ENCODE results near the gene PDIA5.
"Not testable (repeated sequence)": the region's sequence is repeated elsewhere in the genome, so short reads cannot be mapped to it uniquely, and the experiment has no call there.

The PDIA5 gene

DNA sequence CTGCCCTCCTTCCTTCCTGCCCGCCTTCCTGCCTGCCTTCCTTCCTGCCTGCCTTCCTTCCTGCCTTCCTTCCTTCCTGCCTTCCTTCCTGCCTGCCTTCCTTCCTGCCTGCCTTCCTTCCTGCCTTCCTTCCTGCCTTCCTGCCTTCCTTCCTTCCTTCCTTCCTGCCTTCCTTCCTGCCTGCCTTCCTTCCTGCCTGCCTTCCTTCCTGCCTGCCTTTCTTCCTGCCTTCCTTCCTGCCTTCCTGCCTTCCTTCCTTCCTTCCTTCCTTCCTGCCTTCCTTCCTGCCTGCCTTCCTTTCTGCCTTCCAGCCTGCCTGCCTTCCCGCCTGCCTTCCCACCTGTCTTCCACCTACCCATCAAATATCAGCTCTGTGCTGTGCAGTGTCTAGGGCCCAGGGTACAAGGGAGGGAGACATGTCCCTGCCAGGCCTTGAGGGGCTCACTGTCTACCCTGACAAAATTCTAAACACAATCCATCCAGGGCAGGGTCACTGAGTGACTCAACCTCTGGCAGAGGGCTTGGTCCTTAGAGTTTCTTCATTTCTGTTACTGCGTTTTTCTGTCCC lies 85.1 kb downstream of the PDIA5 start:
- not testable (repeated sequence) for DNase-seq

DNA sequence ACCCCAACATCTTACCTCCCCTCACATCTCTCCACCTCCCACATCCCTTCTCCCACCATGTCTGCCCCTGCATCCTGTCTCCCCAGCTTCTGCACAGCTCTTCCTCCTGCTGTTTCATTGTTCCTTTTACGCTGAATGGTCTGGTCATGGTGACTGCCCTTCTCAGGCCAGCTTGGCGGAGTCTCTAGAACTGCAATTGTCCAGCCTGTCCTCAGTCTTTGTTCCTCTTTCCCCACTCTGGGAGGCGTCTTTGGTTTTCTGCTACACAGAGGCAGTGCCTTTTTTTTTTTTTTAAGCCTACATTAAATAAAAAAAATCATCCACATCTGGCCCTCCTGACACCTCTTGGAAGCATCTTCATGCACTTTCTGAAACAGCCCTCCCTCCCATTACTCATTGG lies 85.9 kb downstream of the PDIA5 start:
- no peak for DNase-seq

DNA sequence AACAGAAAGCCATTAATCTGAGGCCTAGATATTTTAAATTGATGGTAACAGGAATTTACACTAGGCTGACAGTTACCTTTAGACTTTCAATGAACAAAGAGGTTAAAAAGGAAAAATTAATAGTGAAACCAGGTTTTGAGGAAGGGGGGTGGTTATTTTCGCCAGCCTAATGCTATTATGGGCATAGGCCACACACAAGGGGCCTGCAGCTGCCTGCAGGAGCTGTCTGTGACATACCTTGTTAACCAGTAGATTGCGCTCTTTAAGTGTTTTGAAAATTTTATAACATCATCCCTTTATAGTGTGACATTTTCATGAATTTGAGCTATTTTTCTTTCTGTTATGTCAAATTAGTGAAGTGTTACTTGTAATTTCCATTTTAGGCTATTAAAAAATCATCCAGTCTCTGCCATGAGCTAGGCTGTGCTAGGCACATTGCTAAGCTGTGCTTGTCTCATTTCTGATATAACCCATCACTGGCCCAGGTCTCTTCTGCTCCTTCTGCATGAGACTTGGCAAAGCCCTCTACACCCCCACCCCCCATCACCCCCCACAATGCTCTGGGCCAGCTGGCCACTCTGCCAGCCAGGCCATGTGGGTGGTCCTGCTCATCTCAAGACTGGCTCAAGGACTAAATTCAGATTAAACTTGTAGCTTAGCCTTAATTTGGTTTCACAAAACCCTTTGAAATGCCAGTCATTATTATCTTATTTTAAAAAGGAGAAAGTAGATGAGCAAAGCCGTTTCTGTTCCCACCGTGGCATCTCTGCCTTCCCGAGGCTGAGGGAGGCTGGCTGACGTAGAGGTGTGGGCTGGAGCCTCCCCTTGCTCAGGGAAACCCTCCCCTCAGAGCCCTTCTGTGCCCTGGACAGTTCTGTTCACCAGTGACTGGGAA lies 86.5 kb downstream of the PDIA5 start:
- DNase-seq: no peak

DNA sequence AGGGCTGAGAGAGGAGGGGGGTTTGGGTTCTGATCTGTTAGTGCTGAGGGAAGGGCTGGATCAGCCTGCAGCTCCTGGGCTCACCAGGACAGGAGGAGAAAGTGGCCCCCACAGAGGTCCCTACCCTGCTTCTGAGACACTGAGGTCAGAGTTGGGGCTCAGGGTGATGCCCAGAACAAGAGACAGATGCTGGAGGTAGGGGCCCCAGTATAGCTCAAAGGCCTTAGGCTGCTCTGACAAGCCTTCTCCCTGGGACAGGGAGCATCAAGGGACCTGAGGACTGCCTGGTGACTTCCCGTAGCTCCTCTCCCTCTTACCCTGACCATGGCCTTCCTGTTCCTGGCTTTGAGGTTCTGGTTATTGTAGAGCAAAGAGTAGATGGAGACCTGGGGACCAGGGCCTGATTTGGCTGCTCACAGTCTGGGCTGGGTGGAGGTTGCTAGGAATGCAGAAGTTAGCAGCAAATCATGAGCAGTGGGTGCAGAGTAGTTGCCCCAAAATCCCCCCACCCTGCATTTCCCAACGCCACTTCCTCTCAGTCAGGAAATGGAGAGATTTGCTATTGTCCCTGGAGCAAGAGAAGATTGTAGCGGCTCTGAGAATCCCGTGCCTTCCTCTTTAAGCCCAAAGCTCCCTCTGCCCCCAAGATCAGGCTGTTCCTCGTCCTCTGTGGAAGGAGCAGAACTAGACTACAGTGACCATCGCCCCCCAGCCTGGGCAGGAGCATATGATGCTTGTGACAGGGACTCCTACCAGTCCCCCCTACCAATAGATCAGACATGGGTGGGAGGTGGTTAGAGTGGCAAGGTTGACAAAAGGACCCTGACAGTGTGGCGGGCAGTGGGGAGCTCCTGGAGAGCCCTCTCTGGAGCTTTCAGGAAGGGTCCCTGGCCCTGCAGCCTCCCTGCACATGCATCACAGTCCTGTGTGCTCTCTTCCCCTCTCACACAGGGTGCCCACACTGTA lies 87.5 kb downstream of the PDIA5 start:
- no peak for DNase-seq

DNA sequence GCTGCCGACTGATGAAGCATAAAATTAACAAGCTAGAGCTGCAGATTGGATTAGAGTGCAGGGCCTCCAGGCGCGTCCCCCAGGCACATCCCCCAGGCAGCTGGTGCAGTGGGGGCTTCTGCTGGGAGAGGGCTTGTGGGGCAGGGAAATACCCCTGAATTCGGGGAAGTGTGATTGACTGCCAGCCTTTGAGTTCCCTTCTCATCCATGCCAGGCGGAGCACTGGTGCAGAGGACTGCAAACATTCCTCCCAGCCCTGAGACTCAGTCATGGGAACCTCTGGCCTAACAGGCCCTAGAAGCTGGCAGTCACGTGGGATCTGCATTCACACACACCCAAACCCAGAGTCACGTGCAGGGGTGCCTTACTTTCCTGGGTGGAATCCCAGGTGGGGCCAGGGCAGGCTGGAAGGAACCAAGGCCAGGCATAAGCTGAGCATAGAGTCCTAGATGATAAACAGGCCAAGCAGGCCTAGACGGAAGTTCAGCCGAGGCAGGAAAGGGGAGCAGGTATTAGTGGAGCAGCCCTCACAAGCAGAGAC lies 88.7 kb downstream of the PDIA5 start:
- DNase-seq: no peak

DNA sequence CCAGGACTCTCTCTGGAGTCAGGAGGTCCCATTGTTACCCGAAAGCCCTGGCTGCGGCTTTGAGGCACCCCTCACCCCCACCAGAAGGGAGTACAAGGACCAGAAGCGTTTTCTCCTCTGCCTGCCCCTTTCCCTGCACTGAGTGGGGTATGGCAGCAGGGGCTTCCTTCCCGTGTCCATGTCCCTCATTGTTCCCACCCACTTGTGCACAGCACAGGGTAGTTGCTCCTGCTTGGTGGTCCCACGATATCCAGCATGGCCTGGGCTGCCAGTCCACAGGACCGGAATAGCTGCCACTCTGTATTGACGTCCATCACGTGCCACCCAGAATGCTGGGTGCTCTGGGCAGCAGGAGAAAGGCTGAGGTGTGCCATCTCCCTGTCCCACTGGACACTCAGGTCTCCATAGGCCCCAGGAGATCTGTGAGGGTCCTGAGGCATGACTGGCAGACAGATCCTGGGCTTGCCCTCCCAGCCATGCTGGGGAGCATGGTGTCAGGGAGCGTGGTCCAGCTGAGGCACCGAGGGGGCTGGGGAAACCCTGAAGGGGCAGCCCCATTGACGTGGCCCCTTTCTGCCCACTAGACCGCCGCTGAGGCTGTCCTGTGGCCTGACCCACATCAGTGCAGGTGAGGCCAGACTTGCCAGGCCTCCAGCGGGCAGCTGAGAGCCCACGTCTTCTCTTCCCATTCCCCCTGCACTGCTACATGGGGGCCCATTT lies 89.6 kb downstream of the PDIA5 start:
- no peak for DNase-seq

DNA sequence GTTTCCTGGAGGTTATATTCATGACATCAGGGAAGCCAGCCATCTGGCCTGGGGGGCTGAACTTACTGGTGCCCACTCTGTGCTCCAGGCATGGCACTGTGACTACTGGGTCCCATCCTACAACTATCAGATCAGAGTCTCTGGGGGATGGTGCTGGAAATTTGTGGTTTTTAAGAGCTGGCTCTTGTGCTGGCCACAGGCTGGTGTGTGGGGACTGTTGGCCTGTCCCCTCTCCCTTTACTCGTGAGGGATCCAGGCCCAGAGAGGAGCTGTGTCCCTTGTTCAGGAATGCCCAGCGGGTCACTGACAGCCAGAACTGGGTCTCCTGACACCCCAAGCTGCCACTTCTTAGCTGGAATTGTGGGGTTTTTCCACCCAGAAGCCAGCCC lies 90.4 kb downstream of the PDIA5 start:
- no peak for DNase-seq

DNA sequence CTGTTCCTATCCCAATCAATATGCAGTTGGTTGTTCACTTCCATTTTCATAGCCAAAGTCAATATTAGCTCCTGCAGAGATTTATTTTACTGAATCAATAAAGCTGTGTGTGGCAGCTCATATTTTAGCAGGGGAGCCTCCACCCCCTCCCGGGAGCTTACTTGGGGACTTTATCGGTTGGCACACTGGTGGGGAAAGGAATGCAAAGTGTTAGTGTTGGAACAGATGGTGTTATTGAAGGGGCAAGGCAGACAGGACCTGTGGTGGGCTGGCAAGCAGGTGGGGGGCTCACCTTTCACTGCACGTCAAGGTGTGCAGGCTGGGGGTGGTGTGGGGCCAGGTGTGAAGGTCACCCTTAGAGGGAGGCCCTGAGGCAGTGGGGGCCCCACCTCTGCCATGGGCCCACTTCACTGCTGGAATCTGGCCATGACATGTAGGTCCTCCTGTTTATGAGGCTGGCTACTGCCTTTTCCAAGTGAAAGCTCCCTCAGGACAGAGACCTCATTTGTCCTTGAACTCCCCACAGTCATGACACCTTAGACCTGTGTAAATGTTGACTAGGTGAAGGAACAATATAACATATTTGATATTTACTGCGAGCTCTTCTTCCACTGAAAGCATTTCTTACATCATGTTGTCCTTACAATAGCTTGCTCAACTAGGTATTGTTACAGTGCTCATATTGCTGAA lies 90.9 kb downstream of the PDIA5 start:
- no peak for DNase-seq

DNA sequence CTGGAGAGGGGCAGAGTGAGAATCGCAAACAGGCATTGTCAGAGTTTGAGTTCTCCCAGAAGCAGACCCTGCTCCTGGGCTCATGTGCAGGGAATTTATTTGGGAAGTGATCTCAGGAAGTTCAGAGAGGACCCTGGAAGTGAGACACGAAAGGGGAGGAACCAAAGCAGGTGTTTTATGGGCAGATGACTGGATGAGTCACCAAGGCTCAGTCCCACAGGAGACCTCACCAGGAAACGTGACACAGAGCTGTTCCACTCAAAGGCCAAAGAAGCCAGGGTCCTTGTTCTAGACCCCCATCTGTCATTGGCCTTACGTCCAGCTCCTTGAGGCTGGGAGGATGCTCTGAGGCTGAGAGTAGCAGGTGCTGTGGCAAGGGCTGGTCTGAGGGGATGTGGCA lies 91.5 kb downstream of the PDIA5 start:
- no peak for DNase-seq

DNA sequence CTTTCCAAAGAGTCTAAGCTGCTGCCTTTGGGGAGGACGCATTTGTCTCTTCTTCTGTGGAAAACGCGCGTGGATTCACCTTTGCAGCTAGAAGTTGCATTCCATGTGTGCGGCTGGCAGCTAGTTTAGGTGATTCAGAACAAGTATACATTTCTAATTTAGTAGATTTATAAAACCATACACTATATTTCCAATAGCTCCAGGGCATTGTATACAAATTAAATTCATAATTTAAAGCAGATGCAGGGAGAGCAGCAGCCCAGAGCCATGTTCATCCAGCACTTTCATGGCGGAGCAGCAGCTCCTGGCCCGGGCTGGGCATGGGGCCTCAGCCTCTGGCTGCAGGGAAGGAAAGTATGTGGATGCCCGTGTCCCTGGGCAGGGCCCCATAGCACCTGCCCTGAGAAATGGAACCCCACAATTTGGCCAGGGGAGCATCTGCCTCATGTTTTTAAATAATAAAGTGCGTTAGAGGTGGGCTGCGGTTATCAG lies 92.1 kb downstream of the PDIA5 start:
- no peak for DNase-seq

DNA sequence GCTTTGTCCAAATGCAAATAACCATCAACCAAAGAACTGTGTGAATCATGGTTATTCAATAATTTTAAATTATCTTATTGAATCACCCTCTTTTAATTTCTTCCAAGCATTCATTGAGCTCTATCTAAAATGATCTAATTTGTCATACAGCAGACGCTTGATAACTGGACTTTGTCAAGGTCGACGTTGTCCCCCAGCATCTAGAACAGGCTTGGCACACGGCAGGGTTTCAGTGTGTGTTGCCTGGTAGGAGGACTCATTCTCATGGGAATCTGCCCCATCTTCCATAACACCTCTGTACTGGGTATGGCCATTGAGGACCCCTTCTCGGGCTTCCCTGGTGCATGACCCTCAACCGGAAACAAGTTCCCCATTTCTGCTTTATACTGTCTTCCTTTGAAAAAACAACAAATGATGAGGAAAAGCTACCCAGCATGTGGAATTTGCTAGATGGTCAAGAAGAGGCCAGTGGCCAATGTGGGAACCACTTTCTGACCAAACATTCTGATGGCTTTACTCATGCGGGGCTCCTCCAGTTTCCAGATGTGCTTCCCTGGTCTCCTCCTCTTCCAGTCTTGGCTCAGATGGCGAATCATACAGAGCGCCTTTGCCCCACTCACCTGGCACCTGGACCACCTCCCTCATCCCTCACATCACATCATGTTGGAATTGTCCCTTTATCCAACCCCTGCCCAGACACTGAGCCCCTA lies 93.3 kb downstream of the PDIA5 start:
- DNase-seq: no peak

DNA sequence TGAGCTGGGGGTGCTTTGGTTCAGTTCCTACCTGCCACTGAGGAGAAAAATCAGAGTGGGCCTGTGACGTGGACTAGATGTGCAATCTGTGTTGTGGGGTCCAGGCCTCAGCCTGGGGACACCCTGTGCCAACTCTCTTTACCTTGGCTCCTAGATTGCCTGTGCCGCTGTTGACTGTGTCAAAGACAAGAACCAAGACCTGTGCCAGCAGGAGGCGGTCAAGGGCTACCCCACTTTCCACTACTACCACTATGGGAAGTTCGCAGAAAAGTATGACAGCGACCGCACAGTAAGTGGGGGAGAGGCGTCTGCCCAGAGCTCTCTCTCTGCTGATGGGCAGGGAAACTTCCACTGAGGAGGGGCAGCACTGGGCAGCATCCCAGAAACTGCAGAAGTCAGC lies 94.3 kb downstream of the PDIA5 start:
- no peak for DNase-seq

DNA sequence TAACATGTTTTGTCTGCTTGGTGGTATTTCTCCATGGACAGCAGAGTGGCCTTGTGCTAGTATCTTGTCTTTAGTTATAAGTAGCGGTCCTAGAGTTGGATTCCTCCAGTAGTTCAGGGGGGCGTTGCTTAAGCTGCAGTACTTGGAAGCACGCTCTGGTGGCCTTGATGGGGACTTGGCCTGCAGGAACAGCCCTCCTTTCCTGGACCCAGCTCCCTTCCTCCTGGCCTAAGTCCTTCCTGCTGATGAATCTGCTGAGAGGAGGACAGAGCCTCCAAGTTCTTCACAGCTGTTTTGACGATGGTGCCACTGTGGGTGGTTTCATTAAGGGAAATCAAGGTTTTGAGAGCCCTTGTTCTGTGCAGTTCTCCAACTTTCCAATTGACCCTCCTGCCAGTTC lies 96.3 kb downstream of the PDIA5 start:
- no peak for DNase-seq

DNA sequence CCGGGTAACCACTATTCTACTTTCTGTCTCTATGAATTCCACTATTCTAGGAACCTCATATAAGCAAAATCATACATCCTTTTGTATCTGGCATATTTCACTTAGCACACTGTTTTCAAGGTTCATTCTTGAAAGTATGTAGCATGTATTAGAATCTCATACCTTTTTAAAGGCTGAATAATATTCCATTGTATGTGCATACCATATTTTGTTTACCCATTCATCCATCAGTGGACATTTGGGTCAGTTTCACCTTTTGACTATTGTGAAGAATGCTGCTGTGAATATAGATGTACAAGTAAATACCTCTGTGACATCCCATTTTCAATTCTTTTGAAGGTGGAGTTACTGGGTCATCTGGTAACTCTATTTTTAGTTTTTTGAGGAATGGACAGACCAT lies 98.3 kb downstream of the PDIA5 start:
- DNase-seq: no peak

DNA sequence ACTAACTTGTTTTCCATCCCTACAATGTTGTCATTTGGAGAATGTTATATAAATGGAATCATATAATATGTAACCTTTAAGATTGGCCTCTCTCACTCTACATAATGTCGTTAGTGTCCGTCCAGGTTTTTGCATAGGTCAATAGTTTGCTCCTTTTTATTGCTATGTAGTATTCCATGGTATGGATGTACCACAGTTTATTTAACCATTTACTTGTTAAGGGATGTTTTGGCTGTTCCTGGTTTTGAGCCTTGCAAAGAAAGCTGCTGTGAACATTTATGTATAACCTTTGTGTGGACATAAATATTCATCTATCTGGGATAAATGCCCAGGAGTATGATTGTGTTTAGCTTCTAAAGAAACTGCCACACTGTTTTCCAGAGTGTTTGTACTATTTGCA lies 100.9 kb downstream of the PDIA5 start:
- no peak for DNase-seq

DNA sequence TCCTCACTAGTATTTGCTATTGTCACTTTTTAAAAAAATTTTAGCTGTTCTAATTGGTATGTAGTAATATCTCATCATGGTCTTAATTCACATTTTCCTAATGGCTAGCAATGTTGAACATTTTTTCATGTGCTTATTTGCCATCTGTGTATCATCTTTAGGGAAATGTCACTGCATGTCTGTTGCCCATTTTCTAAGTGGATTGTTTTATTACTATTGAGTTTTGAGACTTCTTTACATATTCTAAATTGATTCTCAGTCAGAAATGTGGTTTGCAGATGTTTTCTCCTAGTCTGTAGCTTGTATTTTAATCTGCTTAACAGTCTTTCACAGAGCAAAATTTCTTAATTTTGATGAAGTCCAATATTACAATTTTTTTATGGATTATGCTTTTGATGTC lies 101.3 kb downstream of the PDIA5 start:
- no peak for DNase-seq

DNA sequence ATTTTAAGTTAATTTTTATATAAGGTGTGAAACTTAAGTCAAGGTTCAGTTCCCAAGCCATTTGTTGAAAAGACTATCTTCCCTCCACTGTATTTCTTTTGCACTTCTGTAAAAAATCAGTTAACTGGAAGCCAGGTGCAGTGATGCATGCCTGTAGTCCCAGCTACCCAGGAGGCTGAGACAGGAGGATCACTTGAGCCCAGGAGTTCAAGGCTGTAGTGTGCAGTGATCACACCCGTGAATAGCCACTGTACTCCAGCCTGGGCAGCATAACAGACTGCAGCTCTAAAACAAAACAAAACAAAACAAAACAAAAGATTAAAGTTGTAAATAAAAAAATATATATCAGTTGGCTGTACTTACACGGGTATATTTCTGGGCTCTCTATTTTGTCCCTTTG lies 101.8 kb downstream of the PDIA5 start:
- DNase-seq: no peak

DNA sequence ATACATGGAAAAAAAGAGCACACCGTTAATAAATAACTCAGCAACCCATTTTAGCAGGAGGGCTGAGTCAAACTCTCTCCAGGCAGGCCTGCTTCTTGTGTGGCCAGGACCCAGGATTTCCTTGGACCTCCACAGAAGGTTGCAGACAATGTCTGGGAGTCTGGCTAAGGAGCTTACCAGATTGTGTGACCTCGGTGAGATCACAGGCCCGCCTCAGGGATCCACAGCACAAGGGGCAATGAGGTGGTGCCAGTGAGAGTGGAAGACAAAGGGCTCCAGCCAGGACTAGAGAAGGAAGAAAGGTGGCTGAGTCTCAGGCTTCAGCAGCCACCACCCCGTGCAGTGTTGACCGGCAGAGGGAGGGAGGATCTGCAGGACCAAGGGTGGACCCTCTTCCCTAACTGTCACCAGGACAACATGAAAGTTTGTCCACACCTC lies 102.7 kb downstream of the PDIA5 start:
- no peak for DNase-seq

DNA sequence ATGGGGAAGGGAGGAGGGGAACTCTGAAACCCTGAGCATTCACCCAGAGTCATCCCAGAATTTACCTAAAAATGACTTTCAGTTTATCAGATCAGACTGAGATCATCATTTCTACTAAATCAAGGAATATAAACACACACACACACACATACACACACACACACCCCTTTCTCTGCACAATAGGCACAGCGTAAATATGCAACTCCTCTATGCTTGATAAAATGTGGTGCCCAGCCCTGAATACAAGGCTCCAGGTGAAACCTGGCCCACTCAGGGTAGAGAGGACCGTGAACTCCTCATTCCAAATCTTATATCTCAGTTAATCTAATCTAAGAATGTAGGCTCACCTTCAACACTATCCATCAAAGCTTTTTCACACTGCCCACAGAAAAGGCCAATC lies 103.1 kb downstream of the PDIA5 start:
- DNase-seq: no peak

DNA sequence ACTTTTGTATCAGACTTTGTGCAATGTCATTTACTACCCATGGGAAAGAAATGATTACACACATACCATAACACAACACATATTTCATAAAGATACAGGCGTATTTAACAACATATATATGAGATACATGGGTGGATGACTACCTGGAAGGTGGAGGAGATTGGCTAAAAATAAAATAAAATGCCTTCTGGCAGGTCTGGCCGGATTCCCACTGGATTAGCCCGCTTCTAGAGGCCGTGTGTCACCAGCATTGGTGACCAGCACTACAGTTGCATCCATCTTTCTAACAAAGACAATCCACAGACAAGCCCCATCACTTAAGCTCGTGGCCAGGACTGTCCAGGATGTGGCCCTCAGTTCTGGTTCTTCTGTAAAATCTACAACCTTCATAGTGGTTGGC lies 114.0 kb downstream of the PDIA5 start:
- no peak for DNase-seq

DNA sequence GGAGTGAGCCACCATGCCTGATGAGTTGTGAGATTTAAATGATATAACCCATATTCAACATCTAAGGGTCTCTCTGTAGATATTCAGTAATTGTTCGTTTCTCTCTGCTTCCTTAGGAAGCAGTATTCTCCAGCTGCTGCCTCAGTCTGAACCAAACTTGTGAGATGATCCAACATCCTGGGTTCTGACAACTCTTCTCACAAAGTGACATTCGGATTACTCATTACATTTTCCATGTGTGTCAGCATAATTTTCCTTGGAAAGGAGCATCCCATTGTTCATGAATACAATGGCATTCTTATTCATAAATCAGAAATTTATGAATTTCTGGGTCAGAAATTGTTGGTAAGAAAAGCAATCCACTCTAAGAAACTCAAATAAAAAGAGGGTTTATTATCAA lies 119.9 kb downstream of the PDIA5 start:
- no peak for DNase-seq

All from effector CD8-positive, alpha-beta T cell (primary cell).